NCI-H1105 (cell line): ENCODE measurements around the gene SLC26A1.

Experiments
- DNase-seq: peaks from one replicate; lab custom pipeline; 2025; lab: John Stamatoyannopoulos, UW

Gene SLC26A1

GRCh38 chr4:998096-998691 lies 5.0 kb upstream of the SLC26A1 start:
- no peak for DNase-seq

GRCh38 chr4:997375-998071 lies 4.3 kb upstream of the SLC26A1 start:
- no peak for DNase-seq

- DNase-seq: no peak
Measured at GRCh38 chr4:996997-997374, 3.8 kb upstream of the SLC26A1 start.

- DNase-seq: no peak
Measured at GRCh38 chr4:996030-996996, 3.1 kb upstream of the SLC26A1 start.

- DNase-seq: no peak
Measured at GRCh38 chr4:995311-996026, 2.3 kb upstream of the SLC26A1 start.

- no peak for DNase-seq
Measured at GRCh38 chr4:992297-993110, 700 bp downstream of the SLC26A1 start.

- DNase-seq: no peak
Measured at GRCh38 chr4:991451-992296, 1.5 kb downstream of the SLC26A1 start.

- DNase-seq: no peak
Measured at GRCh38 chr4:990746-991367, 2.3 kb downstream of the SLC26A1 start.

- no peak for DNase-seq
Measured at GRCh38 chr4:989722-990471, 3.3 kb downstream of the SLC26A1 start.

GRCh38 chr4:988726-989721 lies 4.2 kb downstream of the SLC26A1 start:
- DNase-seq: no peak

- no peak for DNase-seq
Measured at GRCh38 chr4:987624-988513, 5.3 kb downstream of the SLC26A1 start.

- peak; percentile 61 for DNase-seq
Measured at GRCh38 chr4:986879-987623, 6.2 kb downstream of the SLC26A1 start, which contains the start of gene IDUA. TSS of gene IDUA (plus strand) at chr4:987044. CDS start at chr4:987085, 41 bp downstream.

GRCh38 chr4:986428-986878 lies 6.8 kb downstream of the SLC26A1 start:
- no peak for DNase-seq

- DNase-seq: no peak
Measured at GRCh38 chr4:985123-985830, 7.9 kb downstream of the SLC26A1 start.
